Heart right ventricle (tissue), 16 donors: ENCODE results near the gene CEP170. TPM values are rescaled to one million over a fixed set of nuclear protein-coding genes. Genes with fewer than 3 reads are reported as not detected.
A peak's percentile ranks its signal among the peaks of the same experiment; 100 is the strongest.

Experiments used
- ATAC-seq, 8 donors: fragments of 200-7000 bp; cut with Tn5 transposase; one replicate each; pipeline ENCODE4 v1.9.1; 2020; ENCODE audit warnings: mild to moderate bottlenecking in 8 of 8, moderate library complexity in 8 of 8, moderate number of reproducible peaks in 1 of 8
- DNase-seq, 2 donors: peaks; one replicate each; pipeline ENCODE4 v3.0.0-alpha.2; 2020
- H3K27ac ChIP-seq, 10 donors: fragments of 200-600 bp; sonication (generic) in 2 of 10; one replicate each; pipeline versions ENCODE4 v1.5.0 to v1.8.0; 2020 to 2022; ENCODE audit warnings: mild to moderate bottlenecking in 3 of 10
- H3K27me3 ChIP-seq, 7 donors: fragments of 200-600 bp; one replicate each; pipeline ENCODE4 v1.8.0; 2021 to 2022; ENCODE audit warnings: mild to moderate bottlenecking in 2 of 7
- H3K36me3 ChIP-seq, 9 donors: fragments of 200-600 bp; sonication (generic) in 1 of 9; one replicate each; pipeline versions ENCODE4 v1.5.0 to v1.8.0; 2020 to 2022; ENCODE audit warnings: mild to moderate bottlenecking in 2 of 9
- H3K4me1 ChIP-seq, 9 donors: fragments of 200-600 bp; sonication (generic) in 1 of 9; one replicate each; pipeline versions ENCODE4 v1.5.0 to v1.8.0; 2020 to 2022; ENCODE audit warnings: mild to moderate bottlenecking in 4 of 9
- H3K4me3 ChIP-seq, 10 donors: fragments of 200-600 bp; sonication (generic) in 2 of 10; one replicate each; pipeline versions ENCODE4 v1.5.0 to v1.8.0; 2020 to 2022; ENCODE audit warnings: mild to moderate bottlenecking in 7 of 10, moderate library complexity in 2 of 10
- H3K9me3 ChIP-seq, 11 donors: fragments of 200-600 bp in 10 of 11; sonication (generic) in 2 of 11; one replicate each; pipeline versions ENCODE4 v1.5.0 to v1.8.0; 2013 to 2022; ENCODE audit warnings: mild to moderate bottlenecking in 2 of 11, control low read depth in 1 of 11, moderate library complexity in 1 of 11
- WGBS, 2 donors: extraction: QIAGEN DNeasy Blood & Tissue Kit; methylation state at CpG; one replicate each; pipeline ENCODE4 v1.1.7; 2013; ENCODE audit warnings: inconsistent platforms in 1 of 2; 5-methylcytosine and 5-hydroxymethylcytosine counted together
- intact Hi-C, 10 donors: fragments of 100-400 bp; cut with DNase I; formaldehyde crosslinking; loops; one replicate each; pipeline versions ENCODE4 v1.11.1 to v1.14.2; 2022
- polyA plus RNA-seq, 2 donors: library from polyadenylated mRNA; stranded (reverse); fragments of 200-250 nt; gene quantifications; one replicate each; pipeline ENCODE4 v1.2.3, GENCODE V29; 2013
- total RNA-seq, 10 donors: library from RNA; stranded (reverse); fragmentation: NEBNext Ultra II Directional in 3 of 10; extraction: Animal tissue kit (Norgen Biotek cat#: 25700) in 3 of 10; gene quantifications; one replicate each; pipeline versions ENCODE4 v1.2.1 to v1.2.4, GENCODE V29; 2021 to 2023
- TF ChIP-seq, protein P1 (sequence below), 9 donors: fragments of 200-600 bp; sonication (generic) in 2 of 9; IDR thresholded peaks; one replicate each; pipeline versions ENCODE4 v1.5.0 to v1.8.0; 2021 to 2022; ENCODE audit warnings: antibody characterized with exemption in 9 of 9, mild to moderate bottlenecking in 5 of 9, moderate library complexity in 1 of 9
- donor health status: Arrhythmogenic right ventricular cardiomyopathy.
- donor health status: ischemic (EF 13 %, LVEDD 7.1; RV severe dilation, severe dysfunction).
- donor health status: healthy with polysubstance abuse.
- donor health status: DM: no; HTN: yes; CAD: no.
- donor health status: DM: no; HTN: no; CAD: no.
- donor health status: ischemic (EF 25% LVEDD 6.9; RV normal size, moderate dysfunction).
- donor health status: ischemic (EF 25% LVEDD 5.7; RV mildly dilated, moderate dysfunction).
- donor health status: healthy.
- donor health status: DM: yes; HTN: yes; CAD: no.
- donor health status: Ischemic cardiomyopathy.
- donor health status: ischemic (EF 35%, LVEDD 5.7; RV mildly dilated, moderate dysfunction).
- donor health status: nonischemic (EF 11% LVEDD 7.7; RV severe dilation, severe dysfunction).
- donor health status: DM: yes; HTN: yes; CAD: no.
- donor health status: PGD.
- donor health status: ischemic (EF 29% LVEDD 5.4; RV normal size, mild dysfunction).
- donor health status: nonischemic (EF 23%, LVEDD 6.1; RV moderate dilation, normal function).

CEP170 gene
- total and polyA plus RNA-seq, 12 donors, result 7.3 to 75.5 (median 50.4) TPM

DNA sequence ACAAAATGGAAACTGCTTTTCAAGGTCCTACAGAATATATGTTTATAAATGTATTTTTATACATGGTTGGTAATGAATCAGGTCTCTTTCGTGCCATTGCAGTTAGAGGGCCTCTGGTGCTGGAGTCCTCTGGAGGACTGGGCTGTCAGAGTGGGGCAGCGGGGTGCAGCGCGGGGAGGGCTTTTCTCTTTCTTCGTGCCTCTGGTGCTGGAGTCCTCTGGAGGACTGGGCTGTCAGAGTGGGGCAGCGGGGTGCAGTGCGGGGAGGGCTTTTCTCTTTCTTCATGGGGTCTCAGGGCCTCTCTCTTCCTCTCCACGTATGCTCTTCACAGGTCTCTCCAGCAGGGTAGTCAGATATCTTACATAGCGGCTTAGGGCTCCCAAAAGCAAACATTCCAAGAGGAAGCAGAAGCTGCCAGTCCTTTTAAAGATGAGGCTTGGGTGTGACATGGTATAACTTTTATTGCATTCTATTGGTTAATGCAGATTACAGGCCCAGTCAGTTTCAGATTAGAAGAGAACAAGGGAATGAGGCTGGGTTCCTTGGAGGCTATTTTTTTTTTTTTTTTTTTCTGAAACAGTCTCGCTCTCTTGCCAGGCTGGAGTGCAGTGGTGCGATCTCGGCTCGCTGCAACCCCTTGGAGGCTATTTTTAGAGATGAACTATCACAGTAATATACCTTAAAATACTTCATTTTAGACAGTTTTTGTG is 13.8 kb upstream of the CEP170 start:
- DNase-seq, result no peak
- ATAC-seq, result peak in 7 of 8 donors; percentile 21 to 53 (median 46)
- Histone ChIP-seq H3K9me3 (no peaks in the 10 kb centered on the region), H3K27me3 (no peaks in the 10 kb centered on the region), H3K27ac (peak overlapping the region in 7 of 10 donors; percentile 1 to 84 (median 36)), H3K4me3 (peak overlapping the region in 3 of 10 donors; percentile 2 to 14 (median 11)), H3K4me1 (peaks cover 0 to 71% (median 39%) of the 10 kb centered on the region in 9 donors), H3K36me3 (peaks cover 0 to 40% (median 0%) of the 10 kb centered on the region in 9 donors)
- intact Hi-C loops, result no loop called here
- TF ChIP-seq, protein P1, sequence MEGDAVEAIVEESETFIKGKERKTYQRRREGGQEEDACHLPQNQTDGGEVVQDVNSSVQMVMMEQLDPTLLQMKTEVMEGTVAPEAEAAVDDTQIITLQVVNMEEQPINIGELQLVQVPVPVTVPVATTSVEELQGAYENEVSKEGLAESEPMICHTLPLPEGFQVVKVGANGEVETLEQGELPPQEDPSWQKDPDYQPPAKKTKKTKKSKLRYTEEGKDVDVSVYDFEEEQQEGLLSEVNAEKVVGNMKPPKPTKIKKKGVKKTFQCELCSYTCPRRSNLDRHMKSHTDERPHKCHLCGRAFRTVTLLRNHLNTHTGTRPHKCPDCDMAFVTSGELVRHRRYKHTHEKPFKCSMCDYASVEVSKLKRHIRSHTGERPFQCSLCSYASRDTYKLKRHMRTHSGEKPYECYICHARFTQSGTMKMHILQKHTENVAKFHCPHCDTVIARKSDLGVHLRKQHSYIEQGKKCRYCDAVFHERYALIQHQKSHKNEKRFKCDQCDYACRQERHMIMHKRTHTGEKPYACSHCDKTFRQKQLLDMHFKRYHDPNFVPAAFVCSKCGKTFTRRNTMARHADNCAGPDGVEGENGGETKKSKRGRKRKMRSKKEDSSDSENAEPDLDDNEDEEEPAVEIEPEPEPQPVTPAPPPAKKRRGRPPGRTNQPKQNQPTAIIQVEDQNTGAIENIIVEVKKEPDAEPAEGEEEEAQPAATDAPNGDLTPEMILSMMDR (IDR thresholded peaks at IDR 0.05), result no peak
- 49 to 52% methylated on average over 13 of the region's 13 CpGs for WGBS, 2 donors

DNA sequence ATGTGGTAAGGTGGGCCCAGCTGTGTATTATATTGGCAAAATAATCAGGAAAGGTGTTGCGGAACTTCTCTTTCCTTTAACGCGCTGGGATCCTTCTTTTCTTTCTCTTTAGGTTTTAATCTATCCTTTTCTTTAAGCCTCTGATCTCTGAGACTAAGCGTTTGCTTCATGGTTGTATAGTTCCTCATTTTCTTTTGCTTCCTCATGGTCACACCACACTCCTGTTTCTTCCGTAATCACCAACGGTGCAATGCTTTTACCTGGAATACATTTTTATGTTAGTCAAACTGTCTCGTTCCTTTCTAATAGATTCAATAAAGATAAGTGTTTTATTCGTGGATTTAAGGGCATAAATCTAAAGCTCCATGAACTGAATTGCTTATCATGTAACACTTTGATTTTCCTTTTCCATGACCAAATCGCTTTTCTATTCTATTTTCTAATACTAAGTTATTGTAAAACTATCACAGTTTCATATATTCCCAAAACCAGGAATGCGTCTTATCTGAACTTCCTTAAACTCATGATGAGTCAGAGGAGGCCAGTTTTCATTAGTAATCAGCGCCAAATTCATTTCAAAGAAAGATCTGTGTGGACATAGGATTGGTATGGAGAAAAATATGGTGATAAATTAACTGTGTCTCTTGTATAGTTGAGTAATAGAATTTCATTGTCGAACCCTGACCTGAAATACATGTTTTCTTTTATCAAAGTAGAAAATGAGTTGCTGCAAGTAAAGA is 13.0 kb upstream of the CEP170 start:
- DNase-seq (no peak), ATAC-seq (peak in 1 of 8 donors; percentile 40)
- intact Hi-C loops, result no loop called here
- H3K27ac ChIP-seq, result peak overlapping the region in 6 of 10 donors; percentile 4 to 84 (median 33)
- WGBS, 2 donors, result 71 to 74% methylated on average over 12 of the region's 12 CpGs
- H3K36me3 ChIP-seq, result peaks cover 0 to 32% (median 0%) of the 10 kb centered on the region in 9 donors
- H3K27me3 ChIP-seq, result no peaks in the 10 kb centered on the region
- peaks cover 0 to 77% (median 47%) of the 10 kb centered on the region in 9 donors for H3K4me1 ChIP-seq
- TF ChIP-seq, protein P1 (IDR thresholded peaks at IDR 0.05), result no peak
- H3K9me3 ChIP-seq, result no peaks in the 10 kb centered on the region
- peak overlapping the region in 1 of 10 donors; percentile 17 for H3K4me3 ChIP-seq

DNA sequence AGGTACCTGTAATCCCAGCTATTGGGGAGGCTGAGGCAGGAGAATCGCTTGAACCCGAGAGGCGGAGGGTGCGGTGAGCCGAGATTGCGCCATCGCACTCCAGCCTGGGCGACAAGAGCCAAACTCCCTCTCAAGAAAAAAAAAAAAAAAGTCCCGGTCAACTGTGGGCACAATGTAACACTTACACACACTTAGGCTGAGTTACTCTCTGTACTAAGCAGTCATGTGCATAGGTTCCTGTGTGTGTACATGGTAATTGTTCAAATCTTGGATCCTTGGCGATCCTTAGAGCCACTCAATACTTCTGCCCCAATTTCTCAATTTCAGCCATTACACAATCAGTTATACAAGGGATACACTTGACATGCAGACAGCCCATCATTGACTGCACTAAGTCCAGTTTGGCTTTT is 12.4 kb upstream of the CEP170 start:
- DNase-seq (no peak), ATAC-seq (peak in 3 of 8 donors; percentile 16 to 55 (median 51))
- Histone ChIP-seq H3K9me3 (no peaks in the 10 kb centered on the region), H3K4me1 (peaks cover 0 to 77% (median 47%) of the 10 kb centered on the region in 9 donors), H3K27ac (peak overlapping the region in 5 of 10 donors; percentile 4 to 84 (median 36)), H3K27me3 (no peaks in the 10 kb centered on the region), H3K4me3 (peak overlapping the region in 1 of 10 donors; percentile 17), H3K36me3 (peaks cover 0 to 26% (median 0%) of the 10 kb centered on the region in 9 donors)
- TF ChIP-seq, protein P1 (IDR thresholded peaks at IDR 0.05), result no peak
- WGBS, 2 donors, result 83 to 95% methylated on average over 10 of the region's 10 CpGs
- intact Hi-C loops, result no loop called here

DNA sequence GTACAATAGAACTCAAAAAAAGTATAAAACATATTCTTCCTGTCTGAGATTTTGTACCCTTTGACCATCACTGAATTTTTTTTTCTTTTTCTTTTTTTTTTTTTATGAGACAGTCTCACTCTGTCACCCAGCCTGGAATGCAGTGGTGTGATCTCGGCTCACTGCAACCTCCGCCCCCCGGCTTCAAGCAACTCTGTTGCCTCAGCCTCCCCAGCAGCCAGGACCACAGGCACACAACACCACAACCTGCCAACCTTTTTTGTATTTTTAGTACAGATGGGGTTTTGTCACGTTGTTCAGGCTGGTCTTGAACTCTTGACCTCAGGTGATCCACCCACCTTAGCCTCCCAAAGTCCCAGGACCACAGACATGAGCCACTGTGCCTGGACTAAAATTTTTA is 11.2 kb upstream of the CEP170 start:
- Histone ChIP-seq H3K36me3 (peaks cover 0 to 14% (median 0%) of the 10 kb centered on the region in 9 donors), H3K4me1 (peaks cover under 1 to 81% (median 45%) of the 10 kb centered on the region in 9 donors), H3K9me3 (no peaks in the 10 kb centered on the region), H3K27me3 (no peaks in the 10 kb centered on the region), H3K4me3 (no peak overlapping the region), H3K27ac (peak overlapping the region in 1 of 10 donors; percentile 84)
- TF ChIP-seq, protein P1 (IDR thresholded peaks at IDR 0.05), result no peak
- no peak for ATAC-seq
- intact Hi-C loops, result no loop called here
- DNase-seq, result no peak
- 93 to 96% methylated on average over 4 of the region's 4 CpGs for WGBS, 2 donors
